MM.1S (cell line): Measurements from ENCODE around the gene TFRC.
A peak's percentile ranks its signal among the peaks of the same experiment; 100 is the strongest.
"Not testable (repeated sequence)": the region's sequence is repeated elsewhere in the genome, so short reads cannot be mapped to it uniquely, and the experiment has no call there.

Experiments used
- DNase-seq: peaks from one replicate; pipeline ENCODE4 v3.0.0-alpha.2; 2015
- H2AFZ ChIP-seq: fragments of 300-600 bp; sonication (generic); 2 replicates; pipeline ENCODE4 v1.6.0; 2016; ENCODE audit warnings: antibody characterized with exemption, low read length
- H3F3A ChIP-seq: fragments of 300-600 bp; sonication (generic); 2 replicates; pipeline ENCODE4 v1.6.1; 2016; ENCODE audit warnings: mild to moderate bottlenecking, antibody characterized with exemption, low read length, moderate library complexity, mixed read lengths; ENCODE audit not compliant: insufficient read depth
- H3K27ac ChIP-seq: fragments of 300-600 bp; sonication (generic); 2 replicates; pipeline ENCODE4 v1.5.1; 2016; ENCODE audit warnings: mild to moderate bottlenecking, low read length
- H3K27me3 ChIP-seq: fragments of 300-600 bp; sonication (generic); replicated peaks from 2 replicates; pipeline ENCODE4 v1.6.0; 2016; ENCODE audit warnings: low read length; ENCODE audit not compliant: insufficient read depth
- H3K36me3 ChIP-seq: fragments of 300-600 bp; sonication (generic); replicated peaks from 2 replicates; pipeline ENCODE4 v1.6.1; 2016; ENCODE audit warnings: mild to moderate bottlenecking, low read length, mixed read lengths; ENCODE audit not compliant: insufficient read depth
- H3K4me1 ChIP-seq: fragments of 300-600 bp; sonication (generic); 2 replicates; pipeline ENCODE4 v1.6.1; 2016; ENCODE audit warnings: low read length, mixed read lengths
- H3K4me2 ChIP-seq: fragments of 300-600 bp; sonication (generic); 2 replicates; pipeline ENCODE4 v1.6.0; 2016; ENCODE audit warnings: low read depth, low read length
- H3K4me3 ChIP-seq: fragments of 300-600 bp; sonication (generic); 2 replicates; pipeline ENCODE4 v1.5.1; 2016; ENCODE audit warnings: low read length, mixed read lengths
- H3K79me2 ChIP-seq: fragments of 300-600 bp; sonication (generic); 2 replicates; pipeline ENCODE4 v1.6.1; 2016; ENCODE audit warnings: mixed run types, low read length, mixed read lengths
- H3K9ac ChIP-seq: fragments of 300-600 bp; sonication (generic); 2 replicates; pipeline ENCODE4 v1.6.1; 2016; ENCODE audit warnings: low read length, mixed read lengths
- H3K9me2 ChIP-seq: fragments of 300-600 bp; sonication (generic); replicated peaks from 2 replicates; pipeline ENCODE4 v1.6.1; 2016; ENCODE audit warnings: mild to moderate bottlenecking, low read length, mixed read lengths; ENCODE audit not compliant: insufficient read depth
- H3K9me3 ChIP-seq: fragments of 300-600 bp; sonication (generic); replicated peaks from 2 replicates; pipeline ENCODE4 v1.6.1; 2016; ENCODE audit warnings: mild to moderate bottlenecking, low read length, mixed read lengths; ENCODE audit not compliant: insufficient read depth
- H4K20me1 ChIP-seq: fragments of 300-600 bp; sonication (generic); 2 replicates; pipeline ENCODE4 v1.6.1; 2016; ENCODE audit warnings: mild to moderate bottlenecking, low read length, moderate library complexity, mixed read lengths; ENCODE audit not compliant: insufficient read depth
- CTCF ChIP-seq: fragments of 300-600 bp; sonication (generic); IDR thresholded peaks from 2 replicates; pipeline ENCODE4 v1.5.1; 2016; ENCODE audit warnings: antibody characterized with exemption, low read length, mixed read lengths
- EZH2 ChIP-seq: fragments of 300-600 bp; sonication (generic); optimal IDR thresholded peaks from 2 replicates; pipeline ENCODE3; 2017; ENCODE audit warnings: low read depth, mild to moderate bottlenecking, antibody characterized with exemption, low read length, mixed read lengths
- EZH2phosphoT487 ChIP-seq: fragments of 300-600 bp; sonication (generic); IDR thresholded peaks from 2 replicates; pipeline ENCODE4 v1.6.1; 2018; ENCODE audit warnings: antibody characterized with exemption, low read length

TFRC gene

GRCh38 chr3:196007744-196008335, 74.0 kb downstream of the TFRC start:
- no peak overlapping the region for H3K27ac ChIP-seq
- no peak for DNase-seq
- no peaks in the 10 kb centered on the region for H3K79me2 ChIP-seq
- no peaks in the 10 kb centered on the region for H3K9me3 ChIP-seq
- no peaks in the 10 kb centered on the region for H3F3A ChIP-seq
- no peak overlapping the region for H3K4me2 ChIP-seq
- no peaks in the 10 kb centered on the region for H3K36me3 ChIP-seq
- no peaks in the 10 kb centered on the region for H3K9me2 ChIP-seq
- H3K4me1 ChIP-seq: no peaks in the 10 kb centered on the region
- no peaks in the 10 kb centered on the region for H4K20me1 ChIP-seq
- peaks cover 19% of the 10 kb centered on the region for H3K27me3 ChIP-seq
- H3K4me3 ChIP-seq: no peak overlapping the region
- TF ChIP-seq CTCF: no peak
- no peak for TF ChIP-seq EZH2
- no peak for TF ChIP-seq EZH2phosphoT487
- no peak overlapping the region for H3K9ac ChIP-seq
- no peak overlapping the region for H2AFZ ChIP-seq

GRCh38 chr3:196005338-196005737, 76.6 kb downstream of the TFRC start:
- H3F3A ChIP-seq, H3K4me1 ChIP-seq, H3K79me2 ChIP-seq, H3K4me2 ChIP-seq, H3K27ac ChIP-seq, H2AFZ ChIP-seq, H3K9me3 ChIP-seq, H3K36me3 ChIP-seq, H4K20me1 ChIP-seq, H3K4me3 ChIP-seq, H3K9ac ChIP-seq, H3K9me2 ChIP-seq: not testable (repeated sequence)
- DNase-seq: peak; percentile 2
- peaks cover 37% of the 10 kb centered on the region for H3K27me3 ChIP-seq

GRCh38 chr3:196004359-196005052, 77.4 kb downstream of the TFRC start:
- not testable (repeated sequence) for H3K4me2 ChIP-seq, H3K4me1 ChIP-seq, H3K9me2 ChIP-seq, DNase-seq, H3K79me2 ChIP-seq, H3K4me3 ChIP-seq, H2AFZ ChIP-seq, H3K27ac ChIP-seq, H4K20me1 ChIP-seq, H3K9ac ChIP-seq, H3K36me3 ChIP-seq, H3F3A ChIP-seq, H3K9me3 ChIP-seq
- H3K27me3 ChIP-seq: peaks cover 37% of the 10 kb centered on the region

- H3K9me2 ChIP-seq: no peaks in the 10 kb centered on the region
- DNase-seq: no peak
- H3K9ac ChIP-seq: no peak overlapping the region
- no peak overlapping the region for H3K27ac ChIP-seq
- H3K27me3 ChIP-seq: peaks cover 41% of the 10 kb centered on the region
- H4K20me1 ChIP-seq: no peaks in the 10 kb centered on the region
- H3K4me1 ChIP-seq: no peaks in the 10 kb centered on the region
- H3K36me3 ChIP-seq: no peaks in the 10 kb centered on the region
- no peaks in the 10 kb centered on the region for H3K9me3 ChIP-seq
- H3F3A ChIP-seq: no peaks in the 10 kb centered on the region
- H3K79me2 ChIP-seq: no peaks in the 10 kb centered on the region
- no peak overlapping the region for H3K4me3 ChIP-seq
- TF ChIP-seq EZH2: no peak
- H2AFZ ChIP-seq: no peak overlapping the region
- no peak overlapping the region for H3K4me2 ChIP-seq
These were observed 78.3 kb downstream of the TFRC start for GRCh38 chr3:196003611-196004010.

GRCh38 chr3:196002721-196003120, 79.2 kb downstream of the TFRC start:
- DNase-seq, H3K27ac ChIP-seq, H3K9ac ChIP-seq, H4K20me1 ChIP-seq, H3K79me2 ChIP-seq, H3K9me2 ChIP-seq, H3K4me3 ChIP-seq, H3K4me1 ChIP-seq, H3K4me2 ChIP-seq, H3K9me3 ChIP-seq, H2AFZ ChIP-seq, H3F3A ChIP-seq, H3K36me3 ChIP-seq: not testable (repeated sequence)
- peaks cover 41% of the 10 kb centered on the region for H3K27me3 ChIP-seq

GRCh38 chr3:196001240-196001639, 80.7 kb downstream of the TFRC start:
- not testable (repeated sequence) for DNase-seq, H3F3A ChIP-seq, H3K4me2 ChIP-seq, H3K79me2 ChIP-seq, H3K4me1 ChIP-seq, H3K36me3 ChIP-seq, H3K9me3 ChIP-seq, H3K4me3 ChIP-seq, H3K27ac ChIP-seq, H4K20me1 ChIP-seq, H2AFZ ChIP-seq, H3K9ac ChIP-seq, H3K9me2 ChIP-seq
- H3K27me3 ChIP-seq: peaks cover 41% of the 10 kb centered on the region

GRCh38 chr3:196000360-196000950, 81.4 kb downstream of the TFRC start:
- not testable (repeated sequence) for H3K4me2 ChIP-seq, H3K4me1 ChIP-seq, H2AFZ ChIP-seq, H3K27ac ChIP-seq, H3K9ac ChIP-seq, H3K79me2 ChIP-seq, H3K9me2 ChIP-seq, H3K4me3 ChIP-seq, H3K36me3 ChIP-seq, H4K20me1 ChIP-seq, H3F3A ChIP-seq, H3K9me3 ChIP-seq
- peak; percentile 4 for DNase-seq
- H3K27me3 ChIP-seq: peaks cover 41% of the 10 kb centered on the region
